Adrenal gland (tissue), 12 donors: ENCODE data around the gene EFHC1. TPM values are rescaled to one million over a fixed set of nuclear protein-coding genes. Genes with fewer than 3 reads are reported as not detected.

Source experiments
- DNase-seq, 7 donors: peaks; one replicate each; pipeline ENCODE4 v3.0.0-alpha.2; 2019 to 2020
- H3K27ac ChIP-seq, 5 donors: fragments of 200-600 bp; sonication (generic) in 4 of 5; 1 replicate in 3 of 5; 2 replicates in 2 of 5; pipeline versions ENCODE4 v1.5.1 to v1.8.0; 2016 to 2020; ENCODE audit warnings: mild to moderate bottlenecking in 1 of 5
- H3K27me3 ChIP-seq: fragments of 200-600 bp; 2 replicates; pipeline ENCODE4 v1.8.0; 2021
- H3K36me3 ChIP-seq, 2 donors: fragments of 200-600 bp; replicated peaks in 1 of 2; 1 replicate in 1 of 2; 2 replicates in 1 of 2; pipeline versions ENCODE4 v1.5.1 to v1.8.0; 2018 to 2022
- H3K4me1 ChIP-seq, 2 donors: fragments of 200-600 bp; replicated peaks in 1 of 2; 1 replicate in 1 of 2; 2 replicates in 1 of 2; pipeline versions ENCODE4 v1.5.1 to v1.8.0; 2018 to 2021
- H3K4me3 ChIP-seq, 4 donors: fragments of 200-600 bp; sonication (generic) in 3 of 4; one replicate each; pipeline ENCODE4 v1.5.1; 2016 to 2018
- H3K9me3 ChIP-seq, 3 donors: fragments of 200-600 bp; sonication (generic) in 1 of 3; replicated peaks in 1 of 3; 1 replicate in 2 of 3; 2 replicates in 1 of 3; pipeline versions ENCODE4 v1.5.1 to v1.8.0; 2016 to 2021
- CTCF ChIP-seq, 6 experiments: fragments of 450-650 bp in 4 of 6; fragments of 200-600 bp in 2 of 6; sonication (generic) in 1 of 6; IDR thresholded peaks; 1 replicate in 5 of 6; 2 replicates in 1 of 6; pipeline versions ENCODE4 v1.5.1 to v1.8.0; 2016 to 2021; ENCODE audit warnings: antibody characterized with exemption in 6 of 6, mild to moderate bottlenecking in 2 of 6, moderate library complexity in 1 of 6
- POLR2A ChIP-seq, 2 donors: fragments of 450-650 bp; IDR thresholded peaks; one replicate each; pipeline ENCODE4 v1.6.1; 2017; ENCODE audit warnings: antibody characterized with exemption in 2 of 2, mild to moderate bottlenecking in 2 of 2, moderate library complexity in 1 of 2
- WGBS, 4 donors: extraction: QIAGEN DNeasy Blood & Tissue Kit in 2 of 4; methylation state at CpG; one replicate each; pipeline versions ENCODE4 v1.1.5 to v1.1.7; 2013 to 2017; 5-methylcytosine and 5-hydroxymethylcytosine counted together
- intact Hi-C, 2 donors: fragments of 100-400 bp; cut with DNase I; formaldehyde crosslinking; loops; one replicate each; pipeline versions ENCODE4 v1.14.1 to v1.15.0; 2022 to 2023
- polyA plus RNA-seq, 3 donors: library from polyadenylated mRNA; stranded (reverse); fragments of 200-250 nt in 2 of 3; fragments of 350-450 nt in 1 of 3; fragmentation: Illumina TruSeq in 1 of 3; extraction: RNeasy Lipid Tissue Mini Kit (QIAGEN cat#74804) in 1 of 3; gene quantifications; one replicate each; pipeline ENCODE4 v1.2.3, GENCODE V29; 2013 to 2014
- total RNA-seq, 9 donors: library from RNA; depleted of rRNA in 4 of 9; stranded (reverse); fragments of >200 nt in 4 of 9; fragments of 120-200 nt in 1 of 9; fragmentation: NEBNext Ultra II Directional in 1 of 9; extraction: Animal tissue kit (Norgen Biotek cat#: 25700) in 1 of 9; gene quantifications; one replicate each; pipeline versions ENCODE4 v1.1.0 to v1.2.4, GENCODE V29; 2013 to 2023
- donor health status: healthy with polysubstance abuse.
- donor health status: Bipolar disorder and iron deficiency.
- donor health status: DM: yes; HTN: yes; CAD: no.
- donor health status: DM: no; HTN: no; CAD: no.
- donor health status: DM: no; HTN: no; CAD: no.
- donor health status: DM: yes; HTN: yes; CAD: no.

The EFHC1 gene
- total and polyA plus RNA-seq, 12 donors: 4.0 to 47.9 (median 16.8) TPM

GRCh38 chr6:52503323-52503747, 83.2 kb downstream of the EFHC1 start:
- intact Hi-C loops: loop anchor here in 1 of 2 donors (10.0 kb wide), 2 partner anchors 71 to 79 kb away; partner anchors contain the start of genes EFHC1 and TRAM2
- Histone ChIP-seq H3K4me1 (peaks cover 5 to 11% of the 10 kb centered on the region in 2 donors), H3K27me3 (no peaks in the 10 kb centered on the region), H3K4me3 (no peak overlapping the region), H3K9me3 (no peaks in the 10 kb centered on the region), H3K27ac (peak overlapping the region in 2 of 5 donors; percentile 34 to 67), H3K36me3 (peaks cover 0 to 20% of the 10 kb centered on the region in 2 donors)
- 57 to 85% (median 77%) methylated on average over 1 to 5 of the region's 5 CpGs for WGBS, 4 donors
- TF ChIP-seq POLR2A (IDR thresholded peaks at IDR 0.05) (no peak), CTCF (IDR thresholded peaks at IDR 0.05) (no peak)
- DNase-seq: no peak

GRCh38 chr6:52503851-52504781, 84.0 kb downstream of the EFHC1 start:
- intact Hi-C loops: loop anchor here in 1 of 2 donors (10.0 kb wide), 2 partner anchors 71 to 79 kb away; partner anchors contain the start of genes EFHC1 and TRAM2
- no peaks in the 10 kb centered on the region for H3K27me3 ChIP-seq
- TF ChIP-seq POLR2A (IDR thresholded peaks at IDR 0.05) (peak in 1 of 2 donors; percentile 10), CTCF (IDR thresholded peaks at IDR 0.05) (no peak)
- H3K4me3 ChIP-seq: no peak overlapping the region
- peaks cover 0 to 28% of the 10 kb centered on the region in 2 donors for H3K36me3 ChIP-seq
- no peaks in the 10 kb centered on the region for H3K9me3 ChIP-seq
- peaks cover 5 to 11% of the 10 kb centered on the region in 2 donors for H3K4me1 ChIP-seq
- peak overlapping the region in 3 of 5 donors; percentile 34 to 67 (median 34) for H3K27ac ChIP-seq
- peak; percentile 65 to 88 (median 82) for DNase-seq
- WGBS, 4 donors: 44 to 57% (median 52%) methylated on average over 13 to 24 of the region's 24 CpGs

- 75 to 94% (median 81%) methylated on average over 8 to 10 of the region's 10 CpGs for WGBS, 4 donors
- Histone ChIP-seq H3K36me3 (peaks cover 0 to 35% of the 10 kb centered on the region in 2 donors), H3K4me1 (peaks cover 5 to 11% of the 10 kb centered on the region in 2 donors), H3K9me3 (no peaks in the 10 kb centered on the region), H3K4me3 (no peak overlapping the region), H3K27me3 (no peaks in the 10 kb centered on the region), H3K27ac (peak overlapping the region in 2 of 5 donors; percentile 34 to 67)
- intact Hi-C loops: loop anchor here in 1 of 2 donors (10.0 kb wide), 2 partner anchors 70 to 80 kb away; partner anchors contain the start of genes EFHC1 and TRAM2
- DNase-seq: no peak
- TF ChIP-seq POLR2A (IDR thresholded peaks at IDR 0.05): no peak
- TF ChIP-seq CTCF (IDR thresholded peaks at IDR 0.05): no peak
Measured at GRCh38 chr6:52504782-52505136, 84.6 kb downstream of the EFHC1 start.

GRCh38 chr6:52505726-52506409, 85.7 kb downstream of the EFHC1 start:
- no peaks in the 10 kb centered on the region for H3K27me3 ChIP-seq
- no peak overlapping the region for H3K27ac ChIP-seq
- WGBS, 4 donors: 86 to 91% (median 89%) methylated on average over 13 to 16 of the region's 16 CpGs
- TF ChIP-seq CTCF (IDR thresholded peaks at IDR 0.05) (no peak), POLR2A (IDR thresholded peaks at IDR 0.05) (no peak)
- H3K4me3 ChIP-seq: no peak overlapping the region
- no peaks in the 10 kb centered on the region for H3K9me3 ChIP-seq
- H3K4me1 ChIP-seq: peaks cover 5 to 11% of the 10 kb centered on the region in 2 donors
- intact Hi-C loops: loop anchor here in 1 of 2 donors (10.0 kb wide), 2 partner anchors 69 to 81 kb away; partner anchors contain the start of genes EFHC1 and TRAM2
- H3K36me3 ChIP-seq: peaks cover 0 to 46% of the 10 kb centered on the region in 2 donors
- no peak for DNase-seq
